Nucleus accumbens (tissue), 56 donors: ENCODE data around the gene IKZF2.
A peak's percentile ranks its signal among the peaks of the same experiment; 100 is the strongest.

Experiments used
- DNase-seq, 56 donors: peaks; one replicate each; lab custom pipeline; 2025; lab: John Stamatoyannopoulos, UW

IKZF2 gene

GRCh38 chr2:213151437-213152064 lies at the start of gene IKZF2:
Gene IKZF2 (minus strand): TSS chr2:213151612. CDS start chr2:213148629, 2,983 bp downstream.
- DNase-seq: peak in 55 of 56 donors; percentile 36 to 94 (median 79)

GRCh38 chr2:213199871-213200270 lies 48.5 kb upstream of the IKZF2 start:
- DNase-seq: no peak

GRCh38 chr2:213189001-213189899 lies 37.8 kb upstream of the IKZF2 start:
- DNase-seq: peak in 13 of 56 donors; percentile 2 to 47 (median 7)

GRCh38 chr2:213188533-213188867 lies 37.1 kb upstream of the IKZF2 start:
- no peak for DNase-seq

- no peak for DNase-seq
Measured at GRCh38 chr2:213187833-213188532, 36.6 kb upstream of the IKZF2 start.

- no peak for DNase-seq
Measured at GRCh38 chr2:213187386-213187785, 36.0 kb upstream of the IKZF2 start.

- no peak for DNase-seq
Measured at GRCh38 chr2:213185147-213185822, 33.9 kb upstream of the IKZF2 start.

GRCh38 chr2:213181712-213182111 lies 30.3 kb upstream of the IKZF2 start:
- no peak for DNase-seq

- DNase-seq: no peak
Measured at GRCh38 chr2:213177679-213178078, 26.3 kb upstream of the IKZF2 start.

- no peak for DNase-seq
Measured at GRCh38 chr2:213175673-213176247, 24.3 kb upstream of the IKZF2 start.

- no peak for DNase-seq
Measured at GRCh38 chr2:213172641-213173040, 21.2 kb upstream of the IKZF2 start.

GRCh38 chr2:213171147-213171546 lies 19.7 kb upstream of the IKZF2 start:
- no peak for DNase-seq

GRCh38 chr2:213167271-213167930 lies 16.0 kb upstream of the IKZF2 start:
- no peak for DNase-seq

GRCh38 chr2:213166109-213166508 lies 14.7 kb upstream of the IKZF2 start:
- DNase-seq: no peak

GRCh38 chr2:213164263-213164662 lies 12.9 kb upstream of the IKZF2 start:
- DNase-seq: no peak

- DNase-seq: no peak
Measured at GRCh38 chr2:213162516-213163118, 11.2 kb upstream of the IKZF2 start.

- DNase-seq: no peak
Measured at GRCh38 chr2:213161759-213162515, 10.5 kb upstream of the IKZF2 start.

GRCh38 chr2:213159768-213160167 lies 8.4 kb upstream of the IKZF2 start:
- DNase-seq: no peak

- no peak for DNase-seq
Measured at GRCh38 chr2:213157242-213157641, 5.8 kb upstream of the IKZF2 start.
